HEK293 (cell line): ENCODE results near the gene DHRS3.

Experiments
- CTCF ChIA-PET: fragments of 350-600 bp; formaldehyde crosslinking; extraction: SDS; loops from one replicate; lab custom pipeline; 2021; ENCODE audit warnings: antibody characterized with exemption; lab: Yijun Ruan, JAX
- POLR2A ChIA-PET: fragments of 300-600 bp; formaldehyde crosslinking; extraction: SDS; loops from one replicate; lab custom pipeline; 2020; ENCODE audit warnings: antibody characterized with exemption, inconsistent platforms; lab: Yijun Ruan, JAX
- H3K27ac ChIP-seq: fragments of 200-500 bp; sonication (Bioruptor generic); 2 replicates; pipeline ENCODE4 v1.5.1; 2014; ENCODE audit warnings: low read depth, low read length, control low read depth, inconsistent platforms; ENCODE audit errors: extremely low read depth
- H3K36me3 ChIP-seq, 2 experiments: fragments of 200-500 bp in 1 of 2; sonication (Bioruptor generic) in 1 of 2; 1 replicate in 1 of 2; 2 replicates in 1 of 2; pipeline ENCODE4 v1.5.1; 2014 to 2017; ENCODE audit warnings: inconsistent platforms in 2 of 2, low read length in 2 of 2; ENCODE audit not compliant: control insufficient read depth in 2 of 2, insufficient read depth in 1 of 2
- H3K4me1 ChIP-seq: fragments of 200-500 bp; sonication (Bioruptor generic); 2 replicates; pipeline ENCODE4 v1.5.1; 2014; ENCODE audit warnings: mild to moderate bottlenecking, low read length, inconsistent platforms; ENCODE audit not compliant: control insufficient read depth, insufficient read depth
- H3K4me3 ChIP-seq: 2 replicates; pipeline ENCODE4 v1.5.1; 2011; ENCODE audit warnings: low read depth, mild to moderate bottlenecking, control low read depth, low read length, moderate library complexity
- H3K9me3 ChIP-seq: fragments of 200-500 bp; sonication (Bioruptor generic); 2 replicates; pipeline ENCODE4 v1.5.1; 2014; ENCODE audit warnings: low read depth, low read length, inconsistent platforms; ENCODE audit not compliant: control insufficient read depth, insufficient read depth
- BCL6B ChIP-seq: fragments of 450-650 bp; formaldehyde crosslinking; IDR thresholded peaks from 2 replicates; pipeline ENCODE4 v1.5.1; 2017; ENCODE audit warnings: missing biosample characterization, missing genetic modification characterization
- EGR2 ChIP-seq: fragments of 450-650 bp; formaldehyde crosslinking; IDR thresholded peaks from 2 replicates; pipeline ENCODE4 v1.5.1; 2016; ENCODE audit warnings: low read depth, missing biosample characterization, missing genetic modification characterization
- GLI2 ChIP-seq: fragments of 450-650 bp; formaldehyde crosslinking; IDR thresholded peaks from 2 replicates; pipeline ENCODE4; 2017; ENCODE audit warnings: missing biosample characterization, missing genetic modification characterization, low read depth, borderline replicate concordance
- GLIS1 ChIP-seq: fragments of 450-650 bp; formaldehyde crosslinking; IDR thresholded peaks from 2 replicates; pipeline ENCODE4 v1.5.1; 2016; ENCODE audit warnings: missing biosample characterization, missing genetic modification characterization
- HOXD13 ChIP-seq: sonication (generic); formaldehyde crosslinking; IDR thresholded peaks from 2 replicates; pipeline ENCODE4 v1.8.0; 2022; ENCODE audit warnings: missing genetic modification reagents, borderline replicate concordance
- KLF8 ChIP-seq: fragments of 450-650 bp; formaldehyde crosslinking; IDR thresholded peaks from 2 replicates; pipeline ENCODE4 v1.5.1; 2016; ENCODE audit warnings: missing biosample characterization, missing genetic modification characterization
- MZF1 ChIP-seq: fragments of 450-650 bp; formaldehyde crosslinking; IDR thresholded peaks from 2 replicates; pipeline ENCODE4 v1.5.1; 2017; ENCODE audit warnings: missing biosample characterization, missing genetic modification characterization, borderline replicate concordance
- PRDM4 ChIP-seq: fragments of 450-650 bp; formaldehyde crosslinking; IDR thresholded peaks from 2 replicates; pipeline ENCODE4 v1.5.1; 2017; ENCODE audit warnings: missing biosample characterization, missing genetic modification characterization
- ZBTB1 ChIP-seq: fragments of 450-650 bp; formaldehyde crosslinking; IDR thresholded peaks from 2 replicates; pipeline ENCODE4 v1.5.1; 2016; ENCODE audit warnings: missing biosample characterization, missing genetic modification characterization
- ZBTB11 ChIP-seq: fragments of 450-650 bp; formaldehyde crosslinking; conservative IDR thresholded peaks from 2 replicates; pipeline ENCODE4 v1.5.1; 2016; ENCODE audit warnings: low read depth, missing biosample characterization, missing genetic modification characterization
- ZBTB8A ChIP-seq: fragments of 450-650 bp; formaldehyde crosslinking; IDR thresholded peaks from 2 replicates; pipeline ENCODE4 v1.5.1; 2016; ENCODE audit warnings: missing biosample characterization, missing genetic modification characterization
- ZFP3 ChIP-seq: fragments of 450-650 bp; formaldehyde crosslinking; IDR thresholded peaks from 2 replicates; pipeline ENCODE4 v1.5.1; 2016; ENCODE audit warnings: low read depth, missing biosample characterization, missing genetic modification characterization
- ZNF148 ChIP-seq: fragments of 450-650 bp; formaldehyde crosslinking; IDR thresholded peaks from 2 replicates; pipeline ENCODE4 v1.5.0; 2017; ENCODE audit warnings: missing biosample characterization, missing genetic modification characterization, borderline replicate concordance
- ZNF2 ChIP-seq: fragments of 450-650 bp; formaldehyde crosslinking; IDR thresholded peaks from 2 replicates; pipeline ENCODE4 v1.5.1; 2016; ENCODE audit warnings: missing biosample characterization, missing genetic modification characterization
- ZNF202 ChIP-seq: fragments of 450-650 bp; formaldehyde crosslinking; IDR thresholded peaks from 2 replicates; pipeline ENCODE4 v1.5.1; 2016; ENCODE audit warnings: missing biosample characterization, missing genetic modification characterization, borderline replicate concordance
- ZNF335 ChIP-seq: fragments of 450-650 bp; formaldehyde crosslinking; conservative IDR thresholded peaks from 2 replicates; pipeline ENCODE4 v1.5.1; 2016; ENCODE audit warnings: missing biosample characterization, missing genetic modification characterization
- ZNF362 ChIP-seq: fragments of 450-650 bp; formaldehyde crosslinking; IDR thresholded peaks from 2 replicates; pipeline ENCODE4 v1.5.1; 2016; ENCODE audit warnings: missing biosample characterization, missing genetic modification characterization
- ZNF426 ChIP-seq: fragments of 450-650 bp; formaldehyde crosslinking; IDR thresholded peaks from 2 replicates; pipeline ENCODE4 v1.5.1; 2017; ENCODE audit warnings: missing biosample characterization, missing genetic modification characterization, mild to moderate bottlenecking, inconsistent platforms, moderate library complexity
- ZNF558 ChIP-seq: fragments of 450-650 bp; formaldehyde crosslinking; IDR thresholded peaks from 2 replicates; pipeline ENCODE4 v1.5.1; 2016; ENCODE audit warnings: missing biosample characterization, missing genetic modification characterization
- ZNF580 ChIP-seq: fragments of 450-650 bp; formaldehyde crosslinking; IDR thresholded peaks from 2 replicates; pipeline ENCODE4 v1.5.1; 2016; ENCODE audit warnings: missing biosample characterization, missing genetic modification characterization
- ZNF629 ChIP-seq: fragments of 450-650 bp; formaldehyde crosslinking; IDR thresholded peaks from 2 replicates; pipeline ENCODE4 v1.5.1; 2017; ENCODE audit warnings: missing biosample characterization, missing genetic modification characterization

Gene DHRS3

GRCh38 chr1:12618661-12618964 lies 603 bp upstream of the DHRS3 start (continued):
- TF ChIP-seq KLF8 (no peak), HOXD13 (CRISPR knock-in tag) (no peak), ZNF629 (tag by site-specific recombination) (no peak), GLIS1 (tag by site-specific recombination) (peak; percentile 17; the same call in 1 of the 2 replicates), ZBTB1 (no peak), MZF1 (tag by site-specific recombination) (peak; percentile 96), BCL6B (tag by site-specific recombination) (no peak), ZBTB8A (tag by site-specific recombination) (no peak), ZNF335 (peak; percentile 59; the same call in 1 of the 2 replicates), ZNF2 (0 out of 2 replicates have a peak, but pooled peaks have one; percentile 8), ZNF580 (no peak), ZNF362 (tag by site-specific recombination) (no peak), ZNF426 (tag by site-specific recombination) (no peak)

- POLR2A ChIA-PET, result interaction anchor here (0.6 to 5.7 kb wide), 18 partner anchors 8 to 386 kb away, joined by 3 to 101 read pairs (median 4); no protein-coding TSS in a partner anchor
- CTCF ChIA-PET, result interaction anchor here (0.6 to 5.0 kb wide), 7 partner anchors 10 to 346 kb away, joined by 3 to 28 read pairs (median 4); no protein-coding TSS in a partner anchor
- H3K27ac ChIP-seq, result peak overlapping the region; percentile 99
These were observed 504 bp downstream of the DHRS3 start for GRCh38 chr1:12617511-12617900.

More at GRCh38 chr1:12617511-12617900, 504 bp downstream of the DHRS3 start:
- Histone ChIP-seq H3K9me3 (no peaks in the 10 kb centered on the region), H3K4me1 (peaks cover 9% of the 10 kb centered on the region), H3K36me3 (peaks cover 0 to under 1% of the 10 kb centered on the region in 2 experiments; a peak in 1 of 3 replicates), H3K4me3 (peak overlapping the region; percentile 74)
- no peak for TF ChIP-seq GLI2 (tag by site-specific recombination)
- TF ChIP-seq ZNF148 (tag by site-specific recombination), result no peak
- no peak for TF ChIP-seq ZNF202
- TF ChIP-seq EGR2 (tag by site-specific recombination), result no peak
- peak; percentile 68 for TF ChIP-seq PRDM4 (tag by site-specific recombination)
- TF ChIP-seq ZNF335, result peak; percentile 52
- no peak for TF ChIP-seq ZNF629 (tag by site-specific recombination)
- 0 out of 2 replicates have a peak, but pooled peaks have one; percentile 20 for TF ChIP-seq ZFP3 (tag by site-specific recombination)
- TF ChIP-seq ZNF558, result 0 out of 2 replicates have a peak, but pooled peaks have one; percentile 19
- TF ChIP-seq ZNF362 (tag by site-specific recombination), result peak; percentile 54; the same call in 1 of the 2 replicates
- 0 out of 2 replicates have a peak, but pooled peaks have one; percentile 15 for TF ChIP-seq ZBTB11
